Psoas muscle (tissue), 8 donors: ENCODE results near the gene SNAI1. TPM values are rescaled to one million over a fixed set of nuclear protein-coding genes. Genes with fewer than 3 reads are reported as not detected.

Source experiments
- ATAC-seq, 4 donors: fragments of 200-7000 bp; cut with Tn5 transposase; one replicate each; pipeline ENCODE4 v1.9.1; 2020; ENCODE audit warnings: moderate library complexity in 3 of 4, mild to moderate bottlenecking in 2 of 4
- DNase-seq, 2 donors: peaks; one replicate each; pipeline ENCODE4 v3.0.0-alpha.2; 2020
- H3K27ac ChIP-seq: fragments of 200-600 bp; one replicate; pipeline ENCODE4 v1.8.0; 2022
- H3K27me3 ChIP-seq, 3 donors: fragments of 200-600 bp in 1 of 3; one replicate each; pipeline versions ENCODE4 v1.6.1 to v1.8.0; 2013 to 2022; ENCODE audit warnings: low read length in 2 of 3, mild to moderate bottlenecking in 2 of 3, moderate library complexity in 1 of 3; ENCODE audit not compliant: insufficient read depth in 3 of 3
- H3K36me3 ChIP-seq, 2 donors: fragments of 200-600 bp in 1 of 2; one replicate each; pipeline versions ENCODE4 v1.6.1 to v1.8.0; 2013 to 2022; ENCODE audit warnings: low read depth in 1 of 2, mild to moderate bottlenecking in 1 of 2, moderate library complexity in 1 of 2; ENCODE audit not compliant: insufficient read depth in 1 of 2
- H3K4me1 ChIP-seq: fragments of 200-600 bp; one replicate; pipeline ENCODE4 v1.8.0; 2022
- H3K4me3 ChIP-seq: fragments of 200-600 bp; one replicate; pipeline ENCODE4 v1.8.0; 2022; ENCODE audit warnings: mild to moderate bottlenecking
- H3K9me3 ChIP-seq: fragments of 200-600 bp; one replicate; pipeline ENCODE4 v1.8.0; 2022
- WGBS, 3 donors: extraction: QIAGEN DNeasy Blood & Tissue Kit; methylation state at CpG; one replicate each; pipeline versions ENCODE4 v1.1.6 to v1.1.7; 2013; 5-methylcytosine and 5-hydroxymethylcytosine counted together
- intact Hi-C, 2 donors: fragments of 100-400 bp; cut with DNase I; formaldehyde crosslinking; loops; one replicate each; pipeline versions ENCODE4 v1.11.0 to v1.14.2; 2022
- polyA plus RNA-seq, 3 donors: library from polyadenylated mRNA; stranded (reverse); fragments of 200-250 nt; gene quantifications; one replicate each; pipeline ENCODE4 v1.2.3, GENCODE V29; 2013
- total RNA-seq, 4 donors: library from RNA; stranded (reverse); fragmentation: NEBNext Ultra II Directional in 2 of 4; extraction: Animal tissue kit (Norgen Biotek cat#: 25700) in 2 of 4; gene quantifications; one replicate each; pipeline versions ENCODE4 v1.2.1 to v1.2.4, GENCODE V29; 2021 to 2023
- TF ChIP-seq, protein P1 (sequence below): fragments of 200-600 bp; IDR thresholded peaks from one replicate; pipeline ENCODE4 v1.8.0; 2022; ENCODE audit warnings: antibody characterized with exemption
- donor health status: healthy with polysubstance abuse.
- donor health status: DM: no; HTN: no; CAD: no; lungs with moderate emphysema.
- donor health status: Bipolar disorder and iron deficiency.
- donor health status: healthy.
- donor health status: DM: yes; HTN: yes; CAD: no.
- donor health status: DM: no; HTN: no; CAD: no.
- donor health status: DM: no; HTN: no; CAD: no.
- donor health status: DM: yes; HTN: yes; CAD: no.

Gene SNAI1
- total and polyA plus RNA-seq, 7 donors = 0.49 to 4.6 (median 1.1) TPM

DNA sequence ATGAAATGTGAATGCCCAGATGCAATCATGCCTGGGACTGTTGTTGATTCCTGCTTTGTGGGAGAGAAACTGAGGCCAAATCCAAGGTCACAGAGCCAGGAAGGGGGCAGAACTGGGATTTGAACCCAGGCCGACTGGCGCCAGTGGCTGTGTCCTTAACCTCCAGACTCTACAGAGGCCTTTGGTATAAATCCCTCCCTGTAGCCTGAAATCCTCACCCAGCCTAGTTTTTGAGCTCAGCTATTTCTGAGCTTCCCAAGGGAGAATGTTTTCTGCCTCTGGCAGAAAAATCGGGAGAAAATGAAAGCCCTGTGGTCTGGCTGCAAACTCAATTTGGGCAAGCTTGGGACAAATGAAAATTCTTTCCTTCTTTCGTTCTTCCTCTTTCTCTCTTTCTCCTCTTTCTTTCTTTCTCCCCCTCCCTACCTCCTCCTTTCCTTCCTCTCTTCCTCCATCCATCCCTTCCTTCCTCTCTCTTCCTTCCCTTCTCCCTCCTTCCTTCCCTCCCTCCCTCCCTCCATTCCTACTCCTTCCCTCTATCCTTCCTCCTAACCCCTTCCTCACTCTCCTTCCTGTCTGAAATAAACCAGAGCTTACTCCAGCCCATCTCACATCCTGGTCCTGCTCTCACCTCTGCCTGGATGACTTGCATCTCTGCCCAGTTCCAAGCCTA is 34.9 kb downstream of the SNAI1 start:
- TF ChIP-seq, protein P1, sequence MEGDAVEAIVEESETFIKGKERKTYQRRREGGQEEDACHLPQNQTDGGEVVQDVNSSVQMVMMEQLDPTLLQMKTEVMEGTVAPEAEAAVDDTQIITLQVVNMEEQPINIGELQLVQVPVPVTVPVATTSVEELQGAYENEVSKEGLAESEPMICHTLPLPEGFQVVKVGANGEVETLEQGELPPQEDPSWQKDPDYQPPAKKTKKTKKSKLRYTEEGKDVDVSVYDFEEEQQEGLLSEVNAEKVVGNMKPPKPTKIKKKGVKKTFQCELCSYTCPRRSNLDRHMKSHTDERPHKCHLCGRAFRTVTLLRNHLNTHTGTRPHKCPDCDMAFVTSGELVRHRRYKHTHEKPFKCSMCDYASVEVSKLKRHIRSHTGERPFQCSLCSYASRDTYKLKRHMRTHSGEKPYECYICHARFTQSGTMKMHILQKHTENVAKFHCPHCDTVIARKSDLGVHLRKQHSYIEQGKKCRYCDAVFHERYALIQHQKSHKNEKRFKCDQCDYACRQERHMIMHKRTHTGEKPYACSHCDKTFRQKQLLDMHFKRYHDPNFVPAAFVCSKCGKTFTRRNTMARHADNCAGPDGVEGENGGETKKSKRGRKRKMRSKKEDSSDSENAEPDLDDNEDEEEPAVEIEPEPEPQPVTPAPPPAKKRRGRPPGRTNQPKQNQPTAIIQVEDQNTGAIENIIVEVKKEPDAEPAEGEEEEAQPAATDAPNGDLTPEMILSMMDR = no peak
- intact Hi-C loops = no loop called here
- ATAC-seq = no peak
- Histone ChIP-seq H3K36me3 (no peaks in the 10 kb centered on the region), H3K27ac (no peak overlapping the region), H3K27me3 (no peaks in the 10 kb centered on the region), H3K4me3 (no peak overlapping the region), H3K4me1 (peaks cover 8% of the 10 kb centered on the region), H3K9me3 (no peaks in the 10 kb centered on the region)
- DNase-seq = no peak
- 53 to 70% (median 61%) methylated on average over 4 of the region's 4 CpGs for WGBS, 3 donors

DNA sequence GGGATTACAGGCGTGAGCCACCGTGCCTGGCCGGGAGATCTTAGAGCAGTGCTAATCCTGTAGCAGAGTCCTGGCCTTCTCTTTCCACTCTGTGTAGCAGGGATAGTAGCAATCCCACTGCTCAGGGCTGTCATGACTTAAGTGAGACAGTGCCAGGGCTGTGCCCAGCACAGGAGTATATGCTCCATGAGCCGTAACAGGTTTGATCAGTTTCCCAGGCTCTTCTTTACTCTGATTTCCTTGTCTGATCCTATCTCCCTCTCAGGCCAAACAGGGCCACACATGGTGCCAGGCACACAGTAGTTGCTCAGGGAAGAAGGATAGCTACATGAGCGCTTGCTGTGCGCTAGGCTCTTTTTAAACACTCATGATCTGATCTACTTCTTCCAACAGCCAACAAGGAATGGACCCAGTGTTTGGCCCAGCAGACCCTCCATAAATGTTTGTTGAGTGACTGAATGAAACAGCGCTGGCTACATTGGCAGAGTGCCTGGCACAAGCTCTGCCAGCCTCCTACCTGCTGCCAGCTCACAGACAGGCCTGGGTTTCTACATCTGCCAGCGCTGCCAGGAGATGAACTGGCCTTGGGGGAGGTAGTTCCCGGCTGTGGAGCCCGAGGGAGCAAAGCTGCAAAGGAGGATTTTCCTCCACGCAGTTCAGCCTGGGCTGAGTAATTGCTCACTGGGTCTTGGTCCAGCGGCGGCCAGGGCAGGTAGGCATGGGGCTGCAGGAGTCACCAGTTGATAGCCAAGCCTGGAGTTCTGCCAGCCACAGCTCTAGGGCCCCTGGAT is 36.9 kb downstream of the SNAI1 start:
- WGBS, 3 donors = 53 to 74% (median 60%) methylated on average over 13 of the region's 13 CpGs

DNA sequence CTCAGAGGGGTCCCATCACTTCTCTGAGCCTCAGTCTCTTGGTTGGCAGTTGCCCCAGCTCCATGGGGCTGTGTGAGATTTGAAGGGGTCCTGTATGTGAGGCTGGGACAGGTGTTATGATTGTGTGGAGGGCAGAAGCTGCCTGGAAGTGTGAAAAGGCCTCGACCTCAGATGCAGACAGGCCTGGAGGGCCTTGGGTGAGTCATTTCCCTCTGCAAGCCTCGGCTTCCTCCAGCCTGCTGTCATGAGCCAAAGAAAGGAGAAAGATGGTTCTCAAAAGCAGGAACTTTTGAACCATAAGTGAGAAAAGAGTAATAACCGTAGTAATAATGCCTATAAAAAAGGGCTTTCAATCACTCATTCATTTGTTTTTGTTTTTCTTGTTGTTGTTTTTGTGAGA is 37.5 kb downstream of the SNAI1 start:
- ATAC-seq (peak in 2 of 4 donors; percentile 19 to 36), DNase-seq (no peak)
- 58 to 67% (median 65%) methylated on average over 3 of the region's 3 CpGs for WGBS, 3 donors
- Histone ChIP-seq H3K27me3 (no peaks in the 10 kb centered on the region), H3K4me1 (peaks cover 8% of the 10 kb centered on the region), H3K36me3 (no peaks in the 10 kb centered on the region), H3K27ac (no peak overlapping the region), H3K9me3 (no peaks in the 10 kb centered on the region), H3K4me3 (no peak overlapping the region)
- intact Hi-C loops = no loop called here
- TF ChIP-seq, protein P1 = no peak

More for the DNA sequence above, 36.9 kb downstream of the SNAI1 start:
- ATAC-seq (peak; percentile 75 to 94 (median 84)), DNase-seq (peak; percentile 47 to 68)
- Histone ChIP-seq H3K4me3 (no peak overlapping the region), H3K36me3 (no peaks in the 10 kb centered on the region), H3K4me1 (peaks cover 8% of the 10 kb centered on the region), H3K27ac (no peak overlapping the region), H3K27me3 (no peaks in the 10 kb centered on the region), H3K9me3 (no peaks in the 10 kb centered on the region)
- TF ChIP-seq, protein P1 = no peak
- intact Hi-C loops = no loop called here

DNA sequence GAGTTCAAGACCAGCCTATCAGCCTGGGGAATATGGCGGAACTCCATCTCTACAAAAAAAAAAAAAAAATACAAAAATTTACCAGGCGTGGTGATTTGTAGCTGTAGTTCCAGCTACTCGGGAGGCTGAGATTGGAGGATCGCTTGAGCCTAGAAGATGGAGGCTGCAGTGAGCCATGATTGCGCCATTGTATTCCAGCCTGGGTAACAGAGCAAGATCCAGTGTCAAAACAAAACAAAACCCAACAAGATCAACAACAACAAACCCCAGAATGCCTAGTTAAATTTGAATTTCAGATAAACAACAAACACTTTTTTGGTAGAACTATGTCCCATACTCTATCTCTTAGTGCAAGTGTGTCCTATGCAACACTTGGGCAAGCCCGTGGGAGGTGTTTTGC is 39.9 kb downstream of the SNAI1 start:
- Histone ChIP-seq H3K27me3 (no peaks in the 10 kb centered on the region), H3K9me3 (no peaks in the 10 kb centered on the region), H3K4me3 (no peak overlapping the region), H3K36me3 (no peaks in the 10 kb centered on the region), H3K4me1 (peaks cover 8% of the 10 kb centered on the region), H3K27ac (no peak overlapping the region)
- 94 to 97% (median 94%) methylated on average over 6 of the region's 6 CpGs for WGBS, 3 donors
- TF ChIP-seq, protein P1 = no peak
- intact Hi-C loops = no loop called here
- ATAC-seq (no peak), DNase-seq (no peak)
